Liver (tissue), 9 donors: ENCODE data around the gene SLC28A3. TPM values are rescaled to one million over a fixed set of nuclear protein-coding genes. Genes with fewer than 3 reads are reported as not detected.
A peak's percentile ranks its signal among the peaks of the same experiment; 100 is the strongest.

Source experiments
- DNase-seq: peaks from one replicate; pipeline ENCODE4 v3.0.0-alpha.2; 2017; ENCODE audit warnings: low spot score
- H3K27ac ChIP-seq, 2 donors: one replicate each; pipeline ENCODE4 v1.7.0; 2013; ENCODE audit warnings: inconsistent platforms in 2 of 2, low read length in 2 of 2, control low read depth in 1 of 2, low read depth in 1 of 2, mild to moderate bottlenecking in 1 of 2
- H3K27me3 ChIP-seq, 4 donors: one replicate each; pipeline versions ENCODE4 v1.6.1 to v1.7.0; 2013; ENCODE audit warnings: low read length in 3 of 4, inconsistent platforms in 1 of 4, mild to moderate bottlenecking in 1 of 4, moderate library complexity in 1 of 4; ENCODE audit not compliant: control insufficient read depth in 4 of 4, insufficient read depth in 4 of 4
- H3K36me3 ChIP-seq, 4 donors: one replicate each; pipeline versions ENCODE4 v1.6.1 to v1.7.0; 2013; ENCODE audit warnings: low read length in 3 of 4, mild to moderate bottlenecking in 3 of 4, low read depth in 1 of 4, moderate library complexity in 1 of 4; ENCODE audit not compliant: control insufficient read depth in 4 of 4, insufficient read depth in 3 of 4
- H3K4me1 ChIP-seq, 4 donors: one replicate each; pipeline versions ENCODE4 v1.6.1 to v1.7.0; 2013; ENCODE audit warnings: low read length in 3 of 4, mild to moderate bottlenecking in 3 of 4, moderate library complexity in 1 of 4; ENCODE audit not compliant: control insufficient read depth in 4 of 4, insufficient read depth in 4 of 4
- H3K4me3 ChIP-seq, 3 donors: one replicate each; pipeline versions ENCODE4 v1.6.1 to v1.7.0; 2013; ENCODE audit warnings: low read length in 3 of 3, control low read depth in 1 of 3, low read depth in 1 of 3, mild to moderate bottlenecking in 1 of 3
- H3K9ac ChIP-seq, 2 donors: one replicate each; pipeline ENCODE4 v1.7.0; 2013; ENCODE audit warnings: low read length in 2 of 2, mild to moderate bottlenecking in 2 of 2, moderate library complexity in 2 of 2, control low read depth in 1 of 2, low read depth in 1 of 2
- H3K9me3 ChIP-seq, 4 donors: one replicate each; pipeline versions ENCODE4 v1.6.1 to v1.7.0; 2013; ENCODE audit warnings: low read length in 3 of 4; ENCODE audit not compliant: control insufficient read depth in 4 of 4
- EGR1 ChIP-seq, 2 donors: IDR thresholded peaks; 2 replicates each; pipeline ENCODE4 v1.6.1; 2016 to 2018; ENCODE audit warnings: antibody characterized with exemption in 2 of 2, low read depth in 2 of 2
- FOXA2 ChIP-seq: IDR thresholded peaks from 2 replicates; pipeline ENCODE4 v1.6.1; 2016; ENCODE audit warnings: antibody characterized with exemption
- GABPA ChIP-seq, 2 donors: IDR thresholded peaks in 1 of 2; conservative IDR thresholded peaks in 1 of 2; 2 replicates each; pipeline ENCODE4 v1.6.1; 2016; ENCODE audit warnings: antibody characterized with exemption in 2 of 2, mild to moderate bottlenecking in 1 of 2, moderate library complexity in 1 of 2
- HNF4A ChIP-seq, 2 donors: conservative IDR thresholded peaks; 2 replicates each; pipeline ENCODE4 v1.6.1; 2016; ENCODE audit warnings: antibody characterized with exemption in 2 of 2, mild to moderate bottlenecking in 2 of 2
- NR2F2 ChIP-seq: IDR thresholded peaks from 2 replicates; pipeline ENCODE4 v1.6.1; 2016; ENCODE audit warnings: antibody characterized with exemption
- RAD21 ChIP-seq, 2 donors: IDR thresholded peaks; 2 replicates each; pipeline ENCODE4 v1.6.1; 2016; ENCODE audit warnings: antibody characterized with exemption in 2 of 2, mild to moderate bottlenecking in 2 of 2
- RXRA ChIP-seq, 2 donors: IDR thresholded peaks; 2 replicates each; pipeline ENCODE4 v1.6.1; 2017 to 2018; ENCODE audit warnings: antibody characterized with exemption in 2 of 2, mild to moderate bottlenecking in 1 of 2
- SP1 ChIP-seq: IDR thresholded peaks from 2 replicates; pipeline ENCODE4 v1.6.1; 2018; ENCODE audit warnings: antibody characterized with exemption, mild to moderate bottlenecking
- TAF1 ChIP-seq: conservative IDR thresholded peaks from 2 replicates; pipeline ENCODE4 v1.6.1; 2016; ENCODE audit warnings: antibody characterized with exemption, mild to moderate bottlenecking
- YY1 ChIP-seq: IDR thresholded peaks from 2 replicates; pipeline ENCODE4 v1.6.1; 2016; ENCODE audit warnings: antibody characterized with exemption, mild to moderate bottlenecking
- WGBS: extraction: QIAGEN DNeasy Blood & Tissue Kit; methylation state at CpG from one replicate; pipeline ENCODE4 v1.1.7; 2013; 5-methylcytosine and 5-hydroxymethylcytosine counted together
- polyA plus RNA-seq, 2 donors: library from polyadenylated mRNA; stranded (reverse) in 1 of 2; unstranded in 1 of 2; fragments of 200-250 nt in 1 of 2; fragments of >200 nt in 1 of 2; fragmentation: Nextera tagmentation in 1 of 2; extraction: Ambion mirVana in 1 of 2; gene quantifications; one replicate each; pipeline versions ENCODE4 v1.2.1 to v1.2.3, GENCODE V29; 2013 to 2015
- total RNA-seq, 2 donors: library from RNA; depleted of rRNA; stranded (reverse); fragments of >200 nt; gene quantifications; one replicate each; pipeline ENCODE4 v1.2.3, GENCODE V29; 2014
- TF ChIP-seq, protein P1 (sequence below): IDR thresholded peaks from 2 replicates; pipeline ENCODE4 v1.6.1; 2016; ENCODE audit warnings: antibody characterized with exemption
- TF ChIP-seq, protein P2 (sequence below): IDR thresholded peaks from 2 replicates; pipeline ENCODE4 v1.6.1; 2016; ENCODE audit warnings: antibody characterized with exemption, mild to moderate bottlenecking
- TF ChIP-seq, protein P3 (sequence below): IDR thresholded peaks from 2 replicates; pipeline ENCODE4 v1.6.1; 2016; ENCODE audit warnings: antibody characterized with exemption
- TF ChIP-seq, protein P4 (sequence below): fragments of 150-350 bp; IDR thresholded peaks from 2 replicates; pipeline ENCODE4 v1.5.1; 2017; ENCODE audit warnings: improper control_type of control experiment, low read depth, low read length; ENCODE audit not compliant: missing input control
- TF ChIP-seq, protein P5 (sequence below): IDR thresholded peaks from 2 replicates; pipeline ENCODE4 v1.6.1; 2016; ENCODE audit warnings: antibody characterized with exemption
- donor health status: healthy.
- donor health status: healthy.
- donor health status: healthy.
- donor health status: healthy.
- donor health status: healthy.

Gene SLC28A3
- total and polyA plus RNA-seq, 4 donors = 0.07 to 1.3 (median 0.28) TPM

DNA sequence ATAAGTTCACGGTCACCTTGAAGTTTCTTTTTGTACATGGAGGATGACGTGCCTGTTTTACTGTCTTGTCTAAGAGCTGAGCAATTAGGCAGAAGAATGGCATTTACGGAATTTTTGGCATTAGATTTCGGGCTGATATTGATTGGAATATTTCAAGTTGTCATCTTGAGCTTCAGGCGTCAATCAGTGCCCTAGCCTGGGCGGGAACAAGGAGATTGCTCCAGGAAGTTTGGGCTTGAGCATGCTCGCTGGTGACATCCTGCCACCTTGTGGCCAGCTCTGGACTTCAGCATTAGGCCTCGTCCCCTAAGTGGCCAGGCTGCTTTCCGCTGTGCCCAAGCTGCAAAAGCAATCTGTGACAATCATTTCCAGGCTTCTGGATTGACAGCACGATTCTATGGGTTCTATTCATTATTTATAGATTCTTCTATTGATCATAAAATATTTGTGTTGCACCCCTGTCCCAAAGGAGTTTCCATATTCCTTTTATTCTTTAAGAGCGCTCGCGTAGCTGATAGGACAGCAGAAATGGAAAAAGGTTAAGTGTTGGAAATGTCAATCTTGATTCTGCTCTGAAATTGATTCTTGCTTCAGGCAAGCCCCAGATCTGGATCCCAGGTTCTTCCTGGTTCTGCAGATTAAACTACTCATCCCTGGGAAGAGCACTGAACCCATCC, 79.3 kb downstream of the SLC28A3 start:
- Histone ChIP-seq H3K9me3 (no peaks in the 10 kb centered on the region), H3K27ac (no peak overlapping the region), H3K4me1 (no peaks in the 10 kb centered on the region), H3K9ac (no peak overlapping the region), H3K27me3 (peaks cover 0 to 11% (median 0%) of the 10 kb centered on the region in 4 donors), H3K4me3 (peak overlapping the region in 2 of 3 donors; percentile 3 to 18), H3K36me3 (no peaks in the 10 kb centered on the region)
- TF ChIP-seq, protein P1, sequence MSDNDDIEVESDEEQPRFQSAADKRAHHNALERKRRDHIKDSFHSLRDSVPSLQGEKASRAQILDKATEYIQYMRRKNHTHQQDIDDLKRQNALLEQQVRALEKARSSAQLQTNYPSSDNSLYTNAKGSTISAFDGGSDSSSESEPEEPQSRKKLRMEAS = no peak
- TF ChIP-seq NR2F2 = no peak
- TF ChIP-seq HNF4A (conservative IDR thresholded peaks at IDR 0.05) = peak in 1 of 2 donors; percentile 13
- TF ChIP-seq RAD21 (IDR thresholded peaks at IDR 0.05) = peak; percentile 95 to 98
- TF ChIP-seq, protein P2, sequence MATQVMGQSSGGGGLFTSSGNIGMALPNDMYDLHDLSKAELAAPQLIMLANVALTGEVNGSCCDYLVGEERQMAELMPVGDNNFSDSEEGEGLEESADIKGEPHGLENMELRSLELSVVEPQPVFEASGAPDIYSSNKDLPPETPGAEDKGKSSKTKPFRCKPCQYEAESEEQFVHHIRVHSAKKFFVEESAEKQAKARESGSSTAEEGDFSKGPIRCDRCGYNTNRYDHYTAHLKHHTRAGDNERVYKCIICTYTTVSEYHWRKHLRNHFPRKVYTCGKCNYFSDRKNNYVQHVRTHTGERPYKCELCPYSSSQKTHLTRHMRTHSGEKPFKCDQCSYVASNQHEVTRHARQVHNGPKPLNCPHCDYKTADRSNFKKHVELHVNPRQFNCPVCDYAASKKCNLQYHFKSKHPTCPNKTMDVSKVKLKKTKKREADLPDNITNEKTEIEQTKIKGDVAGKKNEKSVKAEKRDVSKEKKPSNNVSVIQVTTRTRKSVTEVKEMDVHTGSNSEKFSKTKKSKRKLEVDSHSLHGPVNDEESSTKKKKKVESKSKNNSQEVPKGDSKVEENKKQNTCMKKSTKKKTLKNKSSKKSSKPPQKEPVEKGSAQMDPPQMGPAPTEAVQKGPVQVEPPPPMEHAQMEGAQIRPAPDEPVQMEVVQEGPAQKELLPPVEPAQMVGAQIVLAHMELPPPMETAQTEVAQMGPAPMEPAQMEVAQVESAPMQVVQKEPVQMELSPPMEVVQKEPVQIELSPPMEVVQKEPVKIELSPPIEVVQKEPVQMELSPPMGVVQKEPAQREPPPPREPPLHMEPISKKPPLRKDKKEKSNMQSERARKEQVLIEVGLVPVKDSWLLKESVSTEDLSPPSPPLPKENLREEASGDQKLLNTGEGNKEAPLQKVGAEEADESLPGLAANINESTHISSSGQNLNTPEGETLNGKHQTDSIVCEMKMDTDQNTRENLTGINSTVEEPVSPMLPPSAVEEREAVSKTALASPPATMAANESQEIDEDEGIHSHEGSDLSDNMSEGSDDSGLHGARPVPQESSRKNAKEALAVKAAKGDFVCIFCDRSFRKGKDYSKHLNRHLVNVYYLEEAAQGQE = no peak
- no peak for TF ChIP-seq YY1
- TF ChIP-seq TAF1 = no peak
- TF ChIP-seq, protein P3, sequence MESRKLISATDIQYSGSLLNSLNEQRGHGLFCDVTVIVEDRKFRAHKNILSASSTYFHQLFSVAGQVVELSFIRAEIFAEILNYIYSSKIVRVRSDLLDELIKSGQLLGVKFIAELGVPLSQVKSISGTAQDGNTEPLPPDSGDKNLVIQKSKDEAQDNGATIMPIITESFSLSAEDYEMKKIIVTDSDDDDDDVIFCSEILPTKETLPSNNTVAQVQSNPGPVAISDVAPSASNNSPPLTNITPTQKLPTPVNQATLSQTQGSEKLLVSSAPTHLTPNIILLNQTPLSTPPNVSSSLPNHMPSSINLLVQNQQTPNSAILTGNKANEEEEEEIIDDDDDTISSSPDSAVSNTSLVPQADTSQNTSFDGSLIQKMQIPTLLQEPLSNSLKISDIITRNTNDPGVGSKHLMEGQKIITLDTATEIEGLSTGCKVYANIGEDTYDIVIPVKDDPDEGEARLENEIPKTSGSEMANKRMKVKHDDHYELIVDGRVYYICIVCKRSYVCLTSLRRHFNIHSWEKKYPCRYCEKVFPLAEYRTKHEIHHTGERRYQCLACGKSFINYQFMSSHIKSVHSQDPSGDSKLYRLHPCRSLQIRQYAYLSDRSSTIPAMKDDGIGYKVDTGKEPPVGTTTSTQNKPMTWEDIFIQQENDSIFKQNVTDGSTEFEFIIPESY = no peak
- no peak for TF ChIP-seq SP1
- no peak for TF ChIP-seq RXRA (IDR thresholded peaks at IDR 0.05)
- no peak for TF ChIP-seq EGR1 (IDR thresholded peaks at IDR 0.05; ENCODE audit: low read depth in 2 of 2)
- TF ChIP-seq, protein P4, sequence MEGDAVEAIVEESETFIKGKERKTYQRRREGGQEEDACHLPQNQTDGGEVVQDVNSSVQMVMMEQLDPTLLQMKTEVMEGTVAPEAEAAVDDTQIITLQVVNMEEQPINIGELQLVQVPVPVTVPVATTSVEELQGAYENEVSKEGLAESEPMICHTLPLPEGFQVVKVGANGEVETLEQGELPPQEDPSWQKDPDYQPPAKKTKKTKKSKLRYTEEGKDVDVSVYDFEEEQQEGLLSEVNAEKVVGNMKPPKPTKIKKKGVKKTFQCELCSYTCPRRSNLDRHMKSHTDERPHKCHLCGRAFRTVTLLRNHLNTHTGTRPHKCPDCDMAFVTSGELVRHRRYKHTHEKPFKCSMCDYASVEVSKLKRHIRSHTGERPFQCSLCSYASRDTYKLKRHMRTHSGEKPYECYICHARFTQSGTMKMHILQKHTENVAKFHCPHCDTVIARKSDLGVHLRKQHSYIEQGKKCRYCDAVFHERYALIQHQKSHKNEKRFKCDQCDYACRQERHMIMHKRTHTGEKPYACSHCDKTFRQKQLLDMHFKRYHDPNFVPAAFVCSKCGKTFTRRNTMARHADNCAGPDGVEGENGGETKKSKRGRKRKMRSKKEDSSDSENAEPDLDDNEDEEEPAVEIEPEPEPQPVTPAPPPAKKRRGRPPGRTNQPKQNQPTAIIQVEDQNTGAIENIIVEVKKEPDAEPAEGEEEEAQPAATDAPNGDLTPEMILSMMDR = peak; percentile 88
- TF ChIP-seq FOXA2 = no peak
- TF ChIP-seq GABPA (IDR thresholded peaks at IDR 0.05 in 1 of 2, conservative IDR thresholded peaks at IDR 0.05 in 1 of 2) = no peak
- TF ChIP-seq, protein P5, sequence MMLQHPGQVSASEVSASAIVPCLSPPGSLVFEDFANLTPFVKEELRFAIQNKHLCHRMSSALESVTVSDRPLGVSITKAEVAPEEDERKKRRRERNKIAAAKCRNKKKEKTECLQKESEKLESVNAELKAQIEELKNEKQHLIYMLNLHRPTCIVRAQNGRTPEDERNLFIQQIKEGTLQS = peak; percentile 21
- DNase-seq = peak; percentile 68
- WGBS = 36% methylated on average over 13 of the region's 13 CpGs
